ENCODE results near the gene MPHOSPH8.

MPHOSPH8 gene

GRCh38 chr13:19633479-19634255 lies at the start of gene MPHOSPH8:
Gene MPHOSPH8 (plus strand): TSS chr13:19633659. CDS start chr13:19633749, 90 bp downstream.
- DNase-seq: peak; percentile 91 to 98 (median 92)
- intact Hi-C loops (cut with DNase I): loop anchor here (2.0 to 5.0 kb wide), 2 partner anchors 231 to 329 kb away; no protein-coding TSS in a partner anchor

- peak in 1 of 10 donors; percentile 33 for DNase-seq
- intact Hi-C loops (cut with DNase I): loop anchor here (10.0 kb wide), 1 partner anchor 922 kb away; no protein-coding TSS in a partner anchor
Observed at GRCh38 chr13:19586904-19587634, 46.4 kb upstream of the MPHOSPH8 start.

- intact Hi-C loops (cut with DNase I): loop anchor here (10.0 kb wide), 1 partner anchor 923 kb away; no protein-coding TSS in a partner anchor
- DNase-seq: peak in 2 of 10 donors; percentile 20 to 33
Observed at GRCh38 chr13:19587635-19588300, 45.7 kb upstream of the MPHOSPH8 start.

GRCh38 chr13:19589312-19589711 lies 44.1 kb upstream of the MPHOSPH8 start:
- DNase-seq: peak in 1 of 10 donors; percentile 31
- intact Hi-C loops (cut with DNase I): loop anchor here (10.0 kb wide), 1 partner anchor 925 kb away; no protein-coding TSS in a partner anchor

- DNase-seq: peak in 1 of 10 donors; percentile 14
- intact Hi-C loops (cut with DNase I): no loop called here
Observed at GRCh38 chr13:19590423-19590822, 43.0 kb upstream of the MPHOSPH8 start.

- intact Hi-C loops (cut with DNase I): loop anchor here (1.0 kb wide), 1 partner anchor 13 kb away; no protein-coding TSS in a partner anchor
- peak in 1 of 10 donors; percentile 11 for DNase-seq
Observed at GRCh38 chr13:19591864-19592263, 41.6 kb upstream of the MPHOSPH8 start.

- intact Hi-C loops (cut with DNase I): no loop called here
- no peak for DNase-seq
Observed at GRCh38 chr13:19592657-19593180, 40.7 kb upstream of the MPHOSPH8 start.

- intact Hi-C loops (cut with DNase I): no loop called here
- no peak for DNase-seq
Observed at GRCh38 chr13:19596086-19596485, 37.4 kb upstream of the MPHOSPH8 start.

- intact Hi-C loops (cut with DNase I): no loop called here
- DNase-seq: no peak
Observed at GRCh38 chr13:19596960-19597361, 36.5 kb upstream of the MPHOSPH8 start.

- intact Hi-C loops (cut with DNase I): no loop called here
Observed at GRCh38 chr13:19597523-19597922, 35.9 kb upstream of the MPHOSPH8 start.

GRCh38 chr13:19601749-19602725 lies 31.4 kb upstream of the MPHOSPH8 start:
- peak in 6 of 10 donors; percentile 11 to 90 (median 56) for DNase-seq
- intact Hi-C loops (cut with DNase I): no loop called here

More at GRCh38 chr13:19597523-19597922, 35.9 kb upstream of the MPHOSPH8 start:
- peak in 1 of 10 donors; percentile 59 for DNase-seq

- no peak for DNase-seq
- intact Hi-C loops (cut with DNase I): no loop called here
Observed at GRCh38 chr13:19604306-19604705, 29.2 kb upstream of the MPHOSPH8 start.

GRCh38 chr13:19605161-19605955 lies 28.1 kb upstream of the MPHOSPH8 start:
- intact Hi-C loops (cut with DNase I): no loop called here
- DNase-seq: no peak

GRCh38 chr13:19606152-19606551 lies 27.3 kb upstream of the MPHOSPH8 start:
- intact Hi-C loops (cut with DNase I): no loop called here
- DNase-seq: peak in 3 of 10 donors; percentile 11 to 79 (median 40)

- intact Hi-C loops (cut with DNase I): no loop called here
- no peak for DNase-seq
Observed at GRCh38 chr13:19606737-19607136, 26.7 kb upstream of the MPHOSPH8 start.

- no peak for DNase-seq
Observed at GRCh38 chr13:19607523-19608078, 25.9 kb upstream of the MPHOSPH8 start.

GRCh38 chr13:19618977-19619376 lies 14.5 kb upstream of the MPHOSPH8 start:
- no peak for DNase-seq
- intact Hi-C loops (cut with DNase I): no loop called here

More at GRCh38 chr13:19607523-19608078, 25.9 kb upstream of the MPHOSPH8 start:
- intact Hi-C loops (cut with DNase I): no loop called here

- no peak for DNase-seq
- intact Hi-C loops (cut with DNase I): no loop called here
Observed at GRCh38 chr13:19622193-19622592, 11.3 kb upstream of the MPHOSPH8 start.

All from posterior cingulate gyrus (tissue), 11 donors.